GM21367 (cell line): ENCODE results near the gene ANXA1.

ENCODE experiments used
- ATAC-seq: cut with Tn5 transposase; IDR thresholded peaks from one replicate; pipeline ENCODE4 v1.9.1; 2021; ENCODE audit not compliant: unreplicated experiment

ANXA1 gene

GRCh38 chr9:73137914-73138313 lies 13.8 kb upstream of the ANXA1 start:
- no peak for ATAC-seq

DNA sequence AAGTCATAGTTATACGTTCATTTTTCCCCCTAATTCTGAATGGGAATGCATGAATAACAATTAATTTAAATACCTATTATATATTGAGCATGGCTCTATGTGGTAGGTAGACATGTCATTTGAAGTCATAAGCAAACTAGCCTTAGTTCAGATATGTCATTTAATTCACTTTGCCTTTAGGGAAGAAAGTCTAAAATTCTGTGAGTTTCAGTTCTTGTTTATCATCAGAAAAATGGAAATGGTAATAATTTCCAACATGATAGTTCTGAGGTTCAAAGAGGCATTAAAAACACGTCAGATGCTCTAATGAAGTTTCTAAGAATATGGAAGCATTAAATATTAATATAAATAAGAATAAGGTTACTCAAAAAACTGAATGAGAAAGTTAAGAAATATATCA lies 13.1 kb upstream of the ANXA1 start:
- no peak for ATAC-seq

GRCh38 chr9:73141282-73141681 lies 10.4 kb upstream of the ANXA1 start:
- ATAC-seq = no peak

GRCh38 chr9:73143711-73144328 lies 7.8 kb upstream of the ANXA1 start:
- ATAC-seq = no peak

DNA sequence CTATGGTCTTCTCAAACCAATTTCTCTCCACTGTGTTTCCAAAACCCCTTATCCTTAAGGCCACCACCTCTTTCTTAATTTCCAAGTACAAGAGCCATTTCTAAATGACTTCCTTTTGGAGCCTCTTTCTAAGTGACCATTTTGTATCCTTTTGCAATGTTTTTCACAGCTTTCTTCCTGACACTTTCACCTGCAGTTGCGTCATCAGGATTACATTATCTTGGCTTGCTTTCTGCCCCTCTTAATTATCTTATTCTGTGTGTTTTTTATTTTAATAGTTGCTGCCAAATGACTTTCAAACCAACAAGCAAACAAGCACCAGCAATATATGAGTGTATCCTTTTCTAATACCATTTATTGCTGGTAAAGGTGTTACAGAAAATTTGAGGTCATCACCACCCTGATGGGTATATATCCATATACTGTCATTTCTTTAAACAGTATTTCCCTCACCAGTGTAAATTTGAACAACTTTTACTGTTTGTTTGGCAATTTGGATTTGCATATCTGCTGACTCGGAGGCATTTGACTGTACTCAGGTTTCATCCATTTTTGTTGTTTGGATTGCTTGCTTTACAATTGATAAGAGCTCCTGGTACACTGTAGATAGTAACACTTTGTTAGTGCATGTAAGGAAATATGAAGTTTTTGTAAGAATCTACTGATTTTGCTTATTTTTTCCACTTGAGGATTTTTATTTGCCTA lies 5.4 kb upstream of the ANXA1 start:
- no peak for ATAC-seq

GRCh38 chr9:73148447-73148937 lies 3.2 kb upstream of the ANXA1 start:
- no peak for ATAC-seq

GRCh38 chr9:73149371-73150067 lies 2.1 kb upstream of the ANXA1 start:
- ATAC-seq = peak; percentile 69

- ATAC-seq = no peak
These were observed 829 bp downstream of the ANXA1 start for GRCh38 chr9:73152543-73152844.

GRCh38 chr9:73152953-73153352 lies 1.3 kb downstream of the ANXA1 start:
- ATAC-seq = peak; percentile 60

GRCh38 chr9:73153793-73154227 lies 2.1 kb downstream of the ANXA1 start:
- ATAC-seq = no peak

DNA sequence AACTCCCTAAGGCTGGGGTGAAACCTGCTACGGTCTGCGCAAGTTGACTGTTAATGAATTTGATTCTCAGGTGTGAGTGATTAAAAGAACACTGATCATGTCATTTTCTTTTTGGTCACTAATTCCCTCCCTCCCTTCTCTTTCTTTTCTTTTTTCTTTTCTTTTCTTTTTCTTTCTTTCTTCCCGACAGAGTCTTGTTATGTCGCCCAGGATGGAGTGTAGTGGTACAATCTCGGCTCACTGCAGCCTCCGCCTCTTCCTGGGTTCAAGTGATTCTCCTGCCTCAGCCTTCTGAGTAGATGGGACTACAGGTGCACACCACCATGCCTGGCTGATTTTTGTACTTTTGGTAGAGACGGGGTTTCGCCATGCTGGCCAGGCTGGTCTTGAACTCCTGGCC lies 2.6 kb downstream of the ANXA1 start:
- no peak for ATAC-seq

- no peak for ATAC-seq
These were observed 3.1 kb downstream of the ANXA1 start for GRCh38 chr9:73154722-73155121.

DNA sequence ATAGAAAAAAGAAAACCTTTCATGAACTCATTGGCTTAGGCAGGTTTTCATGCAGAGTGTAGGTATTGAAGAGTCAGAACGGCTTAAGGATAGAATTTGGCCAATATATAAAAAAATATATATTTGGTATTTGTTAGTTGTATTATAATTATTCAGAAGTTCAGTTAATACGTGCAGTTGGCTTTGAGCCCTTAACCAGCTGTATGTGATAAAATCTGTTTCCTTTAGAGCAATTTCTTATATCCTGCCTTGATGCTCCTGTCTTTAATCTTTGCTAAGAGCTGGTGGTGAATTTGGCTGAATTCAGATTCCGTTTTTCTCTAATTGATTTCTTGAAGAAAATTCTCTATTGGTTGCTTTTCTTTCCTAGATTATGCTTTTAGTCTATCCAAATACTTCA lies 3.7 kb downstream of the ANXA1 start:
- no peak for ATAC-seq

GRCh38 chr9:73155968-73156864 lies 4.6 kb downstream of the ANXA1 start:
- no peak for ATAC-seq

GRCh38 chr9:73156865-73157187 lies 5.2 kb downstream of the ANXA1 start:
- no peak for ATAC-seq

GRCh38 chr9:73157811-73158210 lies 6.1 kb downstream of the ANXA1 start:
- no peak for ATAC-seq

DNA sequence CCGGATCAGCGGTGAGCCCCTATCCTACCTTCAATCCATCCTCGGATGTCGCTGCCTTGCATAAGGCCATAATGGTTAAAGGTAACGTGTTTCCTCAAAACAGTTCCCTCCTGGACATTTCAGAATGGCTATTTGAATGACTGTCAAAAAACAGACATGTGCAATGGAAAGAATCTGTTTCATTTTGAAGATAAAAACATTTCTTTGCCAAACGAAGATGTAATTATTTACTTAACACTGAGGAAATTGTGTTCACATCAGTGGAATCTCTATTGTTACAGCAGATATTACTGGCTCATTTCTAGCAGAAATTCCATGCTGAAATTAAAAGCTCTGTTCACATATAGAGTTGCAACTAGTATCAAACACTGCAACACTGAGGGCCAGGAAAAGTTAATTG lies 7.1 kb downstream of the ANXA1 start:
- no peak for ATAC-seq

- no peak for ATAC-seq
These were observed 9.2 kb downstream of the ANXA1 start for GRCh38 chr9:73160868-73161267.

- no peak for ATAC-seq
These were observed 11.5 kb downstream of the ANXA1 start for GRCh38 chr9:73162987-73163768.

GRCh38 chr9:73165911-73166310 lies 14.2 kb downstream of the ANXA1 start:
- no peak for ATAC-seq

DNA sequence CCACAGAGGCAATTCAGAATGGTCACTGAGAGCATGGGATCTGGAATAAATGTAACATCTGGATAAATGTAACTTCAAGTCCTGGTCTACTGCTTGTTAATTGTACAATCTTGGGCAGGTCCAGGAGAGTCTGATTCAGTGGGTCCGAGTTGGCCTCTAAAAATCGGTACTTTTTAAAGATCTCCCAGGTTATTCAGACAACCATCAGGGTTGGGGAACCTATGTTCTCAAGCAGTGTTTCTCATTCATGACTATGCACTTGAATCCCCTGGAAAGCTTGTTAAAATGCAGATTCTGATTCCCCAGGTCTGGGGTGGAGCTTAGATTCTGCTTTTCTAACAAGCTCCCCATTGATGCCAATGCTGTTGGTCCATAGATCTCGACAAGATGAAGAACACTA lies 14.8 kb downstream of the ANXA1 start:
- ATAC-seq = no peak
